Loucy (cell line): ENCODE data around the gene NOS3.

Experiments used
- EZH2phosphoT487 ChIP-seq: fragments of 200-600 bp; IDR thresholded peaks from 2 replicates; pipeline ENCODE4 v1.6.1; 2018; ENCODE audit warnings: antibody characterized with exemption, mild to moderate bottlenecking, moderate library complexity, borderline replicate concordance
- TF ChIP-seq, protein P1 (sequence below): fragments of 200-600 bp; sonication (generic); conservative IDR thresholded peaks from 2 replicates; pipeline ENCODE4 v1.5.1; 2014; ENCODE audit warnings: mild to moderate bottlenecking, antibody characterized with exemption, low read length

GRCh38 chr7:151003572-151003971, 12.8 kb downstream of the NOS3 start:
- TF ChIP-seq, protein P1, sequence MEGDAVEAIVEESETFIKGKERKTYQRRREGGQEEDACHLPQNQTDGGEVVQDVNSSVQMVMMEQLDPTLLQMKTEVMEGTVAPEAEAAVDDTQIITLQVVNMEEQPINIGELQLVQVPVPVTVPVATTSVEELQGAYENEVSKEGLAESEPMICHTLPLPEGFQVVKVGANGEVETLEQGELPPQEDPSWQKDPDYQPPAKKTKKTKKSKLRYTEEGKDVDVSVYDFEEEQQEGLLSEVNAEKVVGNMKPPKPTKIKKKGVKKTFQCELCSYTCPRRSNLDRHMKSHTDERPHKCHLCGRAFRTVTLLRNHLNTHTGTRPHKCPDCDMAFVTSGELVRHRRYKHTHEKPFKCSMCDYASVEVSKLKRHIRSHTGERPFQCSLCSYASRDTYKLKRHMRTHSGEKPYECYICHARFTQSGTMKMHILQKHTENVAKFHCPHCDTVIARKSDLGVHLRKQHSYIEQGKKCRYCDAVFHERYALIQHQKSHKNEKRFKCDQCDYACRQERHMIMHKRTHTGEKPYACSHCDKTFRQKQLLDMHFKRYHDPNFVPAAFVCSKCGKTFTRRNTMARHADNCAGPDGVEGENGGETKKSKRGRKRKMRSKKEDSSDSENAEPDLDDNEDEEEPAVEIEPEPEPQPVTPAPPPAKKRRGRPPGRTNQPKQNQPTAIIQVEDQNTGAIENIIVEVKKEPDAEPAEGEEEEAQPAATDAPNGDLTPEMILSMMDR = no peak
- no peak for TF ChIP-seq EZH2phosphoT487
